Naive thymus-derived CD4-positive, alpha-beta T cell (primary cell): Measurements from ENCODE around the gene SNX14. TPM values are rescaled to one million over a fixed set of nuclear protein-coding genes. Genes with fewer than 3 reads are reported as not detected.

Source experiments
- ATAC-seq: fragments of 150-1000 bp; cut with Tn5 transposase; 2 replicates; pipeline ENCODE4 v1.10.0; 2021; ENCODE audit warnings: mild to moderate bottlenecking, moderate library complexity
- CTCF ChIA-PET: fragments of 350-600 bp; sonication (Branson Sonifier 250); formaldehyde crosslinking; loops from one replicate; lab custom pipeline; 2021; ENCODE audit warnings: antibody characterized with exemption; lab: Charles Lee
- POLR2A ChIA-PET: fragments of 350-600 bp; sonication (Branson Sonifier 250); formaldehyde crosslinking; loops from one replicate; lab custom pipeline; 2021; ENCODE audit warnings: antibody characterized with exemption, inconsistent platforms; lab: Charles Lee
- DNase-seq, 9 donors: peaks; one replicate each; pipeline versions ENCODE4 v3.0.0 to v3.0.0-alpha.2; 2020 to 2022; ENCODE audit warnings: mixed read lengths in 1 of 9
- H3K27ac ChIP-seq: one replicate; pipeline ENCODE4 v1.7.0; 2013; ENCODE audit warnings: mild to moderate bottlenecking, low read depth, low read length, moderate library complexity
- H3K27me3 ChIP-seq, 2 donors: one replicate each; pipeline ENCODE4 v1.7.0; 2013; ENCODE audit warnings: low read length in 2 of 2, mild to moderate bottlenecking in 2 of 2, moderate library complexity in 2 of 2; ENCODE audit not compliant: control insufficient read depth in 2 of 2, insufficient read depth in 2 of 2
- H3K36me3 ChIP-seq, 3 experiments: 1 replicate in 2 of 3; 2 replicates in 1 of 3; pipeline ENCODE4 v1.7.0; 2013; ENCODE audit warnings: low read length in 3 of 3, mild to moderate bottlenecking in 3 of 3, moderate library complexity in 1 of 3; ENCODE audit not compliant: insufficient read depth in 3 of 3, control insufficient read depth in 2 of 3
- H3K4me1 ChIP-seq, 2 donors: one replicate each; pipeline ENCODE4 v1.7.0; 2013; ENCODE audit warnings: low read length in 2 of 2, mild to moderate bottlenecking in 2 of 2, moderate library complexity in 1 of 2; ENCODE audit not compliant: control insufficient read depth in 2 of 2, insufficient read depth in 2 of 2
- H3K4me3 ChIP-seq: 2 replicates; pipeline ENCODE4 v1.7.0; 2013; ENCODE audit warnings: mild to moderate bottlenecking, low read length
- H3K9me3 ChIP-seq, 3 experiments: 1 replicate in 2 of 3; 2 replicates in 1 of 3; pipeline ENCODE4 v1.7.0; 2013; ENCODE audit warnings: low read length in 3 of 3; ENCODE audit not compliant: control insufficient read depth in 2 of 3
- H3K27ac Mint-ChIP-seq, 9 donors: one replicate each; pipeline ENCODE4 v1.8.0; 2020 to 2022; ENCODE audit warnings: mixed read lengths in 9 of 9, mild to moderate bottlenecking in 8 of 9, moderate library complexity in 5 of 9, inconsistent platforms in 2 of 9
- H3K27me3 Mint-ChIP-seq, 5 donors: one replicate each; pipeline ENCODE4 v1.8.0; 2021 to 2022; ENCODE audit warnings: mixed read lengths in 5 of 5, mild to moderate bottlenecking in 1 of 5
- H3K36me3 Mint-ChIP-seq, 5 donors: one replicate each; pipeline ENCODE4 v1.8.0; 2020 to 2022; ENCODE audit warnings: mixed read lengths in 5 of 5, mild to moderate bottlenecking in 3 of 5, inconsistent platforms in 1 of 5
- H3K4me1 Mint-ChIP-seq, 7 donors: one replicate each; pipeline ENCODE4 v1.8.0; 2020 to 2022; ENCODE audit warnings: mixed read lengths in 7 of 7, mild to moderate bottlenecking in 3 of 7, inconsistent platforms in 1 of 7
- H3K4me3 Mint-ChIP-seq, 10 donors: one replicate each; pipeline ENCODE4 v1.8.0; 2020 to 2022; ENCODE audit warnings: mild to moderate bottlenecking in 10 of 10, mixed read lengths in 10 of 10, moderate library complexity in 6 of 10, inconsistent platforms in 2 of 10
- H3K9me3 Mint-ChIP-seq, 11 donors: one replicate each; pipeline ENCODE4 v1.8.0; 2020 to 2022; ENCODE audit warnings: mixed read lengths in 11 of 11, mild to moderate bottlenecking in 4 of 11, inconsistent platforms in 1 of 11, moderate library complexity in 1 of 11
- intact Hi-C, 2 donors: fragments of 100-400 bp; cut with micrococcal nuclease; formaldehyde crosslinking; loops; one replicate each; pipeline ENCODE4 v1.15.1; 2023
- polyA plus RNA-seq, 2 donors: library from polyadenylated mRNA; unstranded; fragments of 300-500 nt; fragmentation: Illumina TruSeq; gene quantifications; one replicate each; pipeline ENCODE4 v1.2.3, GENCODE V29; 2021
- total RNA-seq, 6 experiments: library from RNA in 5 of 6; stranded (reverse) in 5 of 6; gene quantifications; 1 replicate in 5 of 6; 2 replicates in 1 of 6; pipeline ENCODE4 v1.2.3 and lab custom pipeline; 2021 to 2026

Gene SNX14
- total RNA-seq = 10 to 100 TPM; 37.3 to 71.8 (median 53.3) TPM
- 10 to 100 TPM; 30.1 to 45.7 TPM for polyA plus RNA-seq
- 41.5 reads per million, percentile 67 among the genes with 10 or more reads in this experiment for total RNA-seq (lab: John Stamatoyannopoulos, UW)

- peak within 1 kb of the TSS; percentile 88 to 98 (median 96) for H3K4me3 Mint-ChIP-seq
- ATAC-seq = peak; percentile 81
- ChIA-PET POLR2A (interaction anchor here (0.5 to 7.2 kb wide), 15 partner anchors 8 to 1996 kb away, joined by 3 to 97 read pairs (median 4); partner anchors contain the start of gene SYNCRIP), CTCF (interaction anchor here (0.7 to 1.7 kb wide), 2 partner anchors 46 to 85 kb away, joined by 3 to 7 read pairs; no protein-coding TSS in a partner anchor)
- DNase-seq = peak; percentile 59 to 81 (median 73)
- H3K27me3 ChIP-seq = no peaks in the 10 kb centered on the region
- H3K27ac ChIP-seq = peak within 1 kb of the TSS; percentile 86
- peaks cover 0 to 6% (median 0%) of the 10 kb centered on the region in 11 donors for H3K9me3 Mint-ChIP-seq
- peak within 1 kb of the TSS; percentile 81 to 97 (median 93) for H3K27ac Mint-ChIP-seq
- H3K4me1 Mint-ChIP-seq = peaks cover 29 to 58% (median 47%) of the 10 kb centered on the region in 7 donors
- H3K9me3 ChIP-seq = no peaks in the 10 kb centered on the region
- H3K36me3 ChIP-seq = no peaks in the 10 kb centered on the region
- H3K4me3 ChIP-seq = peak within 1 kb of the TSS; percentile 91
- peaks cover 0 to 9% (median 0%) of the 10 kb centered on the region in 5 donors for H3K27me3 Mint-ChIP-seq
- H3K4me1 ChIP-seq = peaks cover 5 to 21% of the 10 kb centered on the region in 2 donors
- intact Hi-C loops = loop anchor here (1.0 to 10.0 kb wide), 9 partner anchors 19 to 1881 kb away; partner anchors contain the start of genes CEP162 (in 1 of the 2), CYB5R4 (in 1 of the 2), SLC35A1 (in 1 of the 2) and ZNF292 (in 1 of the 2)
- peaks cover 0 to 30% (median 17%) of the 10 kb centered on the region in 5 donors for H3K36me3 Mint-ChIP-seq
These were observed at the start of gene SNX14 for GRCh38 chr6:85593438-85594196. Gene SNX14 (minus strand): TSS chr6:85593858. CDS start chr6:85593718, 140 bp downstream.

- Mint-ChIP-seq H3K27me3 (peaks cover 0 to under 1% (median 0%) of the 10 kb centered on the region in 5 donors), H3K4me1 (peaks cover 40 to 52% (median 49%) of the 10 kb centered on the region in 7 donors), H3K27ac (peak within 1 kb of the TSS; percentile 97 to 100 (median 99)), H3K4me3 (peak within 1 kb of the TSS; percentile 90 to 99 (median 96)), H3K36me3 (peaks cover 6 to 34% (median 26%) of the 10 kb centered on the region in 5 donors), H3K9me3 (no peaks in the 10 kb centered on the region)
- Histone ChIP-seq H3K27me3 (no peaks in the 10 kb centered on the region), H3K4me3 (peak within 1 kb of the TSS; percentile 99), H3K27ac (peak within 1 kb of the TSS; percentile 99), H3K9me3 (no peaks in the 10 kb centered on the region), H3K36me3 (peaks cover 0 to 28% (median 0%) of the 10 kb centered on the region in 3 experiments), H3K4me1 (peaks cover 29 to 31% of the 10 kb centered on the region in 2 donors)
- peak; percentile 91 for ATAC-seq
- DNase-seq = peak; percentile 96 to 99 (median 99)
- intact Hi-C loops = loop anchor here (1.0 to 10.0 kb wide), 10 partner anchors 35 to 1947 kb away; partner anchors contain the start of genes CEP162 (in 2 of the 2), SLC35A1 (in 2 of the 2), CYB5R4 (in 1 of the 2) and NT5E (in 1 of the 2)
- CTCF ChIA-PET = interaction anchor here (1.1 to 5.3 kb wide), 2 partner anchors 27 to 34 kb away, joined by 5 to 50 read pairs; no protein-coding TSS in a partner anchor
- POLR2A ChIA-PET = interaction anchor here (0.6 to 9.6 kb wide), 12 partner anchors 9 to 1513 kb away, joined by 3 to 593 read pairs (median 4); partner anchors contain the start of genes SNX14 and ZNF292
These were observed 49.3 kb upstream of the SNX14 start, which contains the start of gene SYNCRIP for GRCh38 chr6:85642774-85643536. Gene SYNCRIP (minus strand): TSS chr6:85642886. CDS start chr6:85641439, 1,447 bp downstream.

GRCh38 chr6:85641897-85642773, 48.5 kb upstream of the SNX14 start:
- Histone ChIP-seq H3K4me3 (peak overlapping the region; percentile 99), H3K36me3 (peaks cover 3 to 36% (median 4%) of the 10 kb centered on the region in 3 experiments), H3K4me1 (peaks cover 29 to 31% of the 10 kb centered on the region in 2 donors), H3K27me3 (no peaks in the 10 kb centered on the region), H3K27ac (peak overlapping the region; percentile 99), H3K9me3 (no peaks in the 10 kb centered on the region)
- Mint-ChIP-seq H3K9me3 (no peaks in the 10 kb centered on the region), H3K27me3 (no peaks in the 10 kb centered on the region), H3K4me3 (peak overlapping the region; percentile 90 to 99 (median 96)), H3K36me3 (peaks cover 4 to 39% (median 34%) of the 10 kb centered on the region in 5 donors), H3K4me1 (peaks cover 48 to 61% (median 58%) of the 10 kb centered on the region in 7 donors), H3K27ac (peak overlapping the region; percentile 97 to 100 (median 99))
- POLR2A ChIA-PET = interaction anchor here (0.6 to 9.6 kb wide), 12 partner anchors 10 to 52 kb away, joined by 3 to 593 read pairs (median 4); partner anchors contain the start of gene SNX14
- ATAC-seq = no peak
- DNase-seq = peak; percentile 33 to 64 (median 49)
- intact Hi-C loops = loop anchor here (2.0 to 10.0 kb wide), 6 partner anchors 17 to 1831 kb away; partner anchors contain the start of genes CYB5R4 (in 1 of the 2), NT5E (in 1 of the 2), SLC35A1 (in 1 of the 2) and ZNF292 (in 1 of the 2)
- CTCF ChIA-PET = interaction anchor here (1.1 to 5.3 kb wide), 2 partner anchors 28 to 35 kb away, joined by 5 to 50 read pairs; no protein-coding TSS in a partner anchor

GRCh38 chr6:85641522-85641896, 47.9 kb upstream of the SNX14 start:
- peaks cover 29 to 31% of the 10 kb centered on the region in 2 donors for H3K4me1 ChIP-seq
- intact Hi-C loops = loop anchor here (2.0 to 10.0 kb wide), 4 partner anchors 17 to 1513 kb away; partner anchors contain the start of genes NT5E (in 1 of the 2) and ZNF292 (in 1 of the 2)
- no peaks in the 10 kb centered on the region for H3K9me3 ChIP-seq
- H3K4me1 Mint-ChIP-seq = peaks cover 48 to 65% (median 62%) of the 10 kb centered on the region in 7 donors
- ATAC-seq (no peak), DNase-seq (peak in 1 of 9 donors; percentile 3)
- H3K4me3 ChIP-seq = peak overlapping the region; percentile 99
- peaks cover 9 to 42% (median 9%) of the 10 kb centered on the region in 3 experiments for H3K36me3 ChIP-seq
- peak overlapping the region; percentile 86 to 100 (median 97) for H3K27ac Mint-ChIP-seq
- H3K36me3 Mint-ChIP-seq = peaks cover 4 to 41% (median 37%) of the 10 kb centered on the region in 5 donors
- ChIA-PET CTCF (interaction anchor here (5.3 kb wide), 1 partner anchor 36 kb away, joined by 50 read pairs; no protein-coding TSS in a partner anchor), POLR2A (interaction anchor here (0.6 to 9.6 kb wide), 5 partner anchors 13 to 47 kb away, joined by 3 to 593 read pairs (median 97); partner anchors contain the start of gene SNX14)
- peak overlapping the region; percentile 99 for H3K27ac ChIP-seq
- no peaks in the 10 kb centered on the region for H3K27me3 ChIP-seq
- H3K27me3 Mint-ChIP-seq = no peaks in the 10 kb centered on the region
- H3K4me3 Mint-ChIP-seq = peak overlapping the region; percentile 90 to 99 (median 96)
- no peaks in the 10 kb centered on the region for H3K9me3 Mint-ChIP-seq

- Histone ChIP-seq H3K27ac (peak overlapping the region; percentile 99), H3K36me3 (peaks cover 10 to 46% (median 11%) of the 10 kb centered on the region in 3 experiments)
- CTCF ChIA-PET = interaction anchor here (5.3 kb wide), 1 partner anchor 36 kb away, joined by 50 read pairs; no protein-coding TSS in a partner anchor
These were observed 47.2 kb upstream of the SNX14 start for GRCh38 chr6:85640821-85641220.

More at GRCh38 chr6:85640821-85641220, 47.2 kb upstream of the SNX14 start:
- ATAC-seq (no peak), DNase-seq (no peak)
- Mint-ChIP-seq H3K27me3 (no peaks in the 10 kb centered on the region), H3K9me3 (no peaks in the 10 kb centered on the region), H3K4me1 (peaks cover 48 to 68% (median 64%) of the 10 kb centered on the region in 7 donors), H3K36me3 (peaks cover 4 to 44% (median 39%) of the 10 kb centered on the region in 5 donors), H3K27ac (peak overlapping the region; percentile 1 to 99 (median 97)), H3K4me3 (peak overlapping the region; percentile 90 to 99 (median 96))
- intact Hi-C loops = loop anchor here (1.0 to 10.0 kb wide), 5 partner anchors 10 to 1514 kb away; partner anchors contain the start of genes NT5E (in 1 of the 2) and ZNF292 (in 1 of the 2)
- Histone ChIP-seq H3K4me3 (peak overlapping the region; percentile 99), H3K27me3 (no peaks in the 10 kb centered on the region), H3K4me1 (peaks cover 29 to 31% of the 10 kb centered on the region in 2 donors), H3K9me3 (no peaks in the 10 kb centered on the region)
- POLR2A ChIA-PET = interaction anchor here (1.1 to 9.6 kb wide), 4 partner anchors 29 to 47 kb away, joined by 3 to 593 read pairs (median 102); partner anchors contain the start of gene SNX14
